Endothelial cell of umbilical vein (primary cell): Measurements from ENCODE around the gene TESK2. TPM values are rescaled to one million over a fixed set of nuclear protein-coding genes. Genes with fewer than 3 reads are reported as not detected.

ENCODE experiments used
- BruUV-seq: library from RNA; stranded (reverse); fragments of 400-500 nt; replicated peaks from 2 replicates; lab custom pipeline; 2021; lab: Mats Ljungman, UMichigan
- CTCF ChIA-PET: fragments of 300-600, 350-600 bp; sonication (Branson Sonifier 250); formaldehyde crosslinking; loops from one replicate; lab custom pipeline; 2021; ENCODE audit warnings: antibody characterized with exemption, inconsistent platforms; lab: Charles Lee
- POLR2A ChIA-PET: fragments of 300-600, 350-600 bp; sonication (Branson Sonifier 250); formaldehyde crosslinking; loops from one replicate; lab custom pipeline; 2021; ENCODE audit warnings: antibody characterized with exemption, inconsistent platforms; lab: Charles Lee
- DNase-seq: peaks from one replicate; pipeline ENCODE4 v3.0.0-alpha.2; 2011; ENCODE audit warnings: low read depth, low spot score
- FAIRE-seq: peaks from 2 replicates; lab custom pipeline; 2011; peaks lifted over from hg19 to GRCh38; lab: Jason Lieb, UNC
- H2AFZ ChIP-seq: 2 replicates; pipeline ENCODE4 v1.6.0; 2012; ENCODE audit warnings: low read depth, low read length, control low read depth, inconsistent platforms
- H3K27ac ChIP-seq: 2 replicates; pipeline ENCODE4 v1.5.1; 2011; ENCODE audit warnings: low read depth, mild to moderate bottlenecking, control low read depth, low read length, moderate library complexity; ENCODE audit not compliant: insufficient read depth
- H3K27me3 ChIP-seq, 2 experiments: 2 replicates each; pipeline versions ENCODE4 v1.6.0 to v1.6.1; 2011; ENCODE audit warnings: low read length in 2 of 2, mixed read lengths in 1 of 2; ENCODE audit not compliant: control insufficient read depth in 2 of 2, insufficient read depth in 2 of 2
- H3K36me3 ChIP-seq, 2 experiments: 2 replicates in 1 of 2; 3 replicates in 1 of 2; pipeline ENCODE4 v1.5.1; 2011; ENCODE audit warnings: low read length in 2 of 2, mild to moderate bottlenecking in 1 of 2, moderate library complexity in 1 of 2; ENCODE audit not compliant: control insufficient read depth in 2 of 2, insufficient read depth in 2 of 2; ENCODE audit errors: extremely low read depth in 1 of 2
- H3K4me1 ChIP-seq: 3 replicates; pipeline ENCODE4 v1.5.1; 2011; ENCODE audit warnings: mild to moderate bottlenecking, low read length; ENCODE audit not compliant: control insufficient read depth, insufficient read depth; ENCODE audit errors: extremely low read depth
- H3K4me2 ChIP-seq: 2 replicates; pipeline ENCODE4 v1.6.1; 2011; ENCODE audit warnings: low read length, control low read depth, mixed read lengths; ENCODE audit not compliant: insufficient read depth
- H3K4me3 ChIP-seq, 3 experiments: fragments of 200-600 bp in 1 of 3; sonication (generic), shearing (Covaris generic) in 1 of 3; replicated peaks in 1 of 3; 2 replicates each; pipeline ENCODE4 v1.5.1; 2011 to 2016; ENCODE audit warnings: control low read depth in 3 of 3, low read length in 3 of 3, mild to moderate bottlenecking in 2 of 3, inconsistent platforms in 1 of 3, low read depth in 1 of 3, moderate library complexity in 1 of 3; ENCODE audit not compliant: insufficient read depth in 1 of 3
- H3K79me2 ChIP-seq: 2 replicates; pipeline ENCODE4 v1.6.0; 2012; ENCODE audit warnings: low read length, inconsistent platforms; ENCODE audit not compliant: control insufficient read depth, insufficient read depth
- H3K9ac ChIP-seq: replicated peaks from 2 replicates; pipeline ENCODE3; 2011; ENCODE audit warnings: low read length, control low read depth; ENCODE audit not compliant: insufficient read depth; ENCODE audit errors: extremely low read depth
- H3K9me1 ChIP-seq: replicated peaks from 3 replicates; pipeline ENCODE4 v1.6.0; 2011; ENCODE audit warnings: mild to moderate bottlenecking, low read length; ENCODE audit not compliant: control insufficient read depth, insufficient read depth; ENCODE audit errors: extremely low read depth
- H3K9me3 ChIP-seq: replicated peaks from 2 replicates; pipeline ENCODE4 v1.5.1; 2012; ENCODE audit warnings: low read length, inconsistent platforms; ENCODE audit not compliant: control insufficient read depth, insufficient read depth
- H4K20me1 ChIP-seq: replicated peaks from 2 replicates; pipeline ENCODE3; 2011; ENCODE audit warnings: mild to moderate bottlenecking, low read length; ENCODE audit not compliant: control insufficient read depth, insufficient read depth; ENCODE audit errors: extremely low read depth
- CTCF ChIP-seq, 2 donors: IDR thresholded peaks; 1 replicate in 1 of 2; 2 replicates in 1 of 2; pipeline ENCODE4 v1.5.1; 2011; ENCODE audit warnings: low read length in 2 of 2, mild to moderate bottlenecking in 2 of 2, moderate library complexity in 2 of 2, control low read depth in 1 of 2, inconsistent platforms in 1 of 2, low read depth in 1 of 2; ENCODE audit not compliant: insufficient read depth in 1 of 2; ENCODE audit errors: extremely low read depth in 1 of 2
- EZH2 ChIP-seq: IDR thresholded peaks from 2 replicates; pipeline ENCODE4 v1.6.1; 2012; ENCODE audit warnings: borderline replicate concordance, low read depth, mild to moderate bottlenecking, moderate library complexity, low read length, inconsistent platforms; ENCODE audit not compliant: severe bottlenecking
- FOS ChIP-seq: IDR thresholded peaks from 2 replicates; pipeline ENCODE4 v1.6.1; 2011; ENCODE audit warnings: mild to moderate bottlenecking, low read length, moderate library complexity, borderline replicate concordance; ENCODE audit not compliant: insufficient read depth
- GATA2 ChIP-seq: IDR thresholded peaks from 2 replicates; pipeline ENCODE4 v1.7.0; 2011; ENCODE audit warnings: low read depth, mild to moderate bottlenecking, moderate library complexity, mixed read lengths, low read length; ENCODE audit not compliant: insufficient read length, insufficient read depth
- JUN ChIP-seq: IDR thresholded peaks from 2 replicates; pipeline ENCODE4 v1.6.1; 2011; ENCODE audit warnings: borderline replicate concordance, low read depth; ENCODE audit not compliant: insufficient read length, insufficient read depth
- MAX ChIP-seq: IDR thresholded peaks from 2 replicates; pipeline ENCODE4 v1.6.1; 2011; ENCODE audit not compliant: insufficient read depth, insufficient read length
- MYC ChIP-seq: IDR thresholded peaks from one replicate; pipeline ENCODE4 v1.6.1; 2011; ENCODE audit warnings: mild to moderate bottlenecking, low read depth, low read length
- POLR2A ChIP-seq: IDR thresholded peaks from 2 replicates; pipeline ENCODE4 v1.6.1; 2012; ENCODE audit warnings: low read depth, mild to moderate bottlenecking, control low read depth, low read length
- POLR2AphosphoS5 ChIP-seq: IDR thresholded peaks from 2 replicates; pipeline ENCODE4 v1.6.1; 2012; ENCODE audit warnings: low read depth, mild to moderate bottlenecking, control low read depth, low read length, moderate library complexity; ENCODE audit not compliant: insufficient read depth
- dilution Hi-C: fragments of 300-500 bp; cut with MboI; formaldehyde crosslinking; loops from one replicate; pipeline ENCODE4 v1.15.0; 2019; ENCODE audit warnings: low sequenced_read_pairs; ENCODE audit not compliant: extremely low pct_ligation_motif_present
- intact Hi-C: fragments of 100-400 bp; cut with micrococcal nuclease; formaldehyde crosslinking; loops from one replicate; pipeline ENCODE4 v1.10.0; 2022
- polyA plus RNA-seq, 4 experiments: library from polyadenylated mRNA; depleted of rRNA in 3 of 4; stranded (reverse) in 3 of 4; unstranded in 1 of 4; fragments of >200 nt; gene quantifications; 2 replicates each; pipeline versions ENCODE4 v1.2.1 to v1.2.3, GENCODE V29; 2011 to 2012; ENCODE audit warnings: missing spikeins in 1 of 4
- total RNA-seq: library from RNA; stranded (reverse); gene quantifications from 2 replicates; pipeline ENCODE4 v1.2.3, GENCODE V29; 2021

The TESK2 gene
- total and polyA plus RNA-seq, 2 donors (not counting 3 experiments of a cell fraction or from before 2014, with no cell fraction given), result 2.1 to 2.6 TPM

GRCh38 chr1:45346473-45346872 is 144.5 kb downstream of the TESK2 start:
- Histone ChIP-seq H3K4me3 (no peak overlapping the region), H2AFZ (no peak overlapping the region), H3K9me3 (no peaks in the 10 kb centered on the region), H3K27me3 (no peaks in the 10 kb centered on the region), H3K4me1 (peaks cover 10% of the 10 kb centered on the region), H4K20me1 (no peaks in the 10 kb centered on the region), H3K36me3 (peaks cover 8 to 11% of the 10 kb centered on the region in 2 experiments), H3K4me2 (no peak overlapping the region), H3K79me2 (peaks cover 12% of the 10 kb centered on the region), H3K9me1 (no peaks in the 10 kb centered on the region), H3K27ac (no peak overlapping the region), H3K9ac (no peak overlapping the region)
- FAIRE-seq (no peak), DNase-seq (no peak)
- CTCF ChIA-PET, result interaction anchor here (1.0 to 1.1 kb wide), 2 partner anchors 9 to 43 kb away, joined by 3 read pairs; no protein-coding TSS in a partner anchor
- TF ChIP-seq POLR2AphosphoS5, result peak; percentile 5
- TF ChIP-seq EZH2, result no peak
- no TSS peak for BruUV-seq
- dilution Hi-C loops, result no loop called here
- intact Hi-C loops, result no loop called here
- POLR2A ChIA-PET, result interaction anchor here (1.1 to 1.5 kb wide), 3 partner anchors 43 to 175 kb away, joined by 3 read pairs; partner anchors contain the start of gene PRDX1

- no TSS peak for BruUV-seq
- Histone ChIP-seq H3K79me2 (peaks cover 24% of the 10 kb centered on the region), H3K4me3 (no peak overlapping the region), H3K9ac (no peak overlapping the region), H2AFZ (no peak overlapping the region), H3K36me3 (peaks cover 8 to 11% of the 10 kb centered on the region in 2 experiments), H3K4me2 (no peak overlapping the region), H3K27me3 (no peaks in the 10 kb centered on the region), H3K4me1 (peaks cover 20% of the 10 kb centered on the region), H3K27ac (no peak overlapping the region), H3K9me3 (no peaks in the 10 kb centered on the region), H3K9me1 (no peaks in the 10 kb centered on the region), H4K20me1 (no peaks in the 10 kb centered on the region)
- ChIA-PET POLR2A (no interaction called here), CTCF (interaction anchor here (1.1 to 1.9 kb wide), 3 partner anchors 15 to 330 kb away, joined by 3 to 5 read pairs (median 5); no protein-coding TSS in a partner anchor)
- TF ChIP-seq JUN, result no peak
- TF ChIP-seq CTCF (IDR thresholded peaks at IDR 0.05; ENCODE audit: extremely low read depth in 1 of 2, insufficient read depth in 1 of 2, low read depth in 1 of 2, low read length in 2 of 2), result no peak
- TF ChIP-seq MAX, result no peak
- TF ChIP-seq EZH2, result no peak
- TF ChIP-seq GATA2, result no peak
- TF ChIP-seq FOS, result no peak
- no peak for TF ChIP-seq POLR2A
- no peak for TF ChIP-seq MYC
- no peak for TF ChIP-seq POLR2AphosphoS5
- dilution Hi-C loops, result no loop called here
- FAIRE-seq (no peak), DNase-seq (no peak)
- intact Hi-C loops, result no loop called here
These were observed 145.9 kb downstream of the TESK2 start for GRCh38 chr1:45345014-45345413.
